Right cardiac atrium (tissue), 5 donors: Measurements from ENCODE around the gene STK31. TPM values are rescaled to one million over a fixed set of nuclear protein-coding genes. Genes with fewer than 3 reads are reported as not detected.
"Not testable (repeated sequence)": the region's sequence is repeated elsewhere in the genome, so short reads cannot be mapped to it uniquely, and the experiment has no call there.

Experiments used
- ATAC-seq, 2 donors: fragments of 200-7000 bp; cut with Tn5 transposase; one replicate each; pipeline versions ENCODE4 v1.8.0 to v1.9.1; 2020; ENCODE audit warnings: moderate library complexity in 2 of 2, mild to moderate bottlenecking in 1 of 2
- DNase-seq, 3 donors: peaks; one replicate each; pipeline ENCODE4 v3.0.0-alpha.2; 2020
- H3K27ac ChIP-seq: one replicate; pipeline ENCODE4 v1.5.1; 2013; ENCODE audit warnings: mild to moderate bottlenecking, low read length, control low read depth, moderate library complexity
- H3K27me3 ChIP-seq: one replicate; pipeline ENCODE4 v1.6.1; 2013; ENCODE audit not compliant: control insufficient read depth, insufficient read depth
- H3K4me1 ChIP-seq: one replicate; pipeline ENCODE4 v1.6.1; 2013; ENCODE audit warnings: low read length; ENCODE audit not compliant: control insufficient read depth, insufficient read depth
- H3K4me3 ChIP-seq: one replicate; pipeline ENCODE4 v1.5.1; 2013; ENCODE audit warnings: low read length, control low read depth
- H3K9me3 ChIP-seq: one replicate; pipeline ENCODE4 v1.6.1; 2013; ENCODE audit warnings: low read length; ENCODE audit not compliant: control insufficient read depth
- WGBS: extraction: QIAGEN DNeasy Blood & Tissue Kit; methylation state at CpG from one replicate; pipeline ENCODE4 v1.1.7; 2013; 5-methylcytosine and 5-hydroxymethylcytosine counted together
- intact Hi-C, 4 donors: fragments of 100-400 bp; cut with DNase I; formaldehyde crosslinking; loops; one replicate each; pipeline versions ENCODE4 v1.11.0 to v1.14.0; 2022 to 2023
- polyA plus RNA-seq: library from polyadenylated mRNA; stranded (reverse); fragments of 200-250 nt; gene quantifications from one replicate; pipeline ENCODE4 v1.2.3, GENCODE V29; 2013
- total RNA-seq, 4 donors: library from RNA; stranded (reverse); fragmentation: NEBNext Ultra II Directional; extraction: Animal tissue kit (Norgen Biotek cat#: 25700); gene quantifications; one replicate each; pipeline ENCODE4 v1.2.1, GENCODE V29; 2021
- donor health status: healthy with polysubstance abuse.
- donor health status: DM: no; HTN: yes; CAD: no.
- donor health status: DM: no; HTN: no; CAD: no.
- donor health status: DM: no; HTN: yes; CAD: no; lungs with severe emphysema.
- donor health status: DM: yes; HTN: yes; CAD: no.

STK31 gene
- total and polyA plus RNA-seq, 5 donors, result 0.09 to 0.47 (median 0.26) TPM; not detected in 1

DNA sequence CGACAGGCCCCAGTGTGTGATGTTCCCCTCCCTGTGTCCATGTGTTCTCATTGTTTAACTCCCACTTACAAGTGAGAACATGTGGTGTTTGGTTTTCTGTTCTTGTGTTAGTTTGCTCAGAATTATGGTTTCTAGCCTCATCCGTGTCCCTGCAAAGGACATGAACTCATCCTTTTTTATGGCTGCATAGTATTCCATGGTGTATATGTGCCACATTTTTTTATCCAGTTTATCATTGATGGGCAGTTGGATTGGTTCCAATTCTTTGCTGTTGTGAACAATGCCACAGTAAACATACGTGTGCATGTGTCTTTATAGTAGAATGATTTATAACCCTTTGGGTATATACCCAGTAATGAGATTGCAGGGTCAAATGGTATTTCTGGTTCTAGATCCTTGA is 166.5 kb downstream of the STK31 start:
- ATAC-seq, H3K9me3 ChIP-seq, H3K27ac ChIP-seq, H3K4me1 ChIP-seq, H3K4me3 ChIP-seq, H3K27me3 ChIP-seq, DNase-seq, intact Hi-C loops: not testable (repeated sequence)
- 80% methylated on average over 3 of the region's 3 CpGs for WGBS

Other genes with a start within 250 kb of the STK31 start
- under 1 TPM in 2 of 4 donors, not detected in 2; 0.14 to 0.22 TPM for gene IGF2BP3, start 239.7 kb upstream of the STK31 start, total RNA-seq
- 0.02 TPM for gene IGF2BP3, start 239.7 kb upstream of the STK31 start, polyA plus RNA-seq
- gene TRA2A, start 178.2 kb upstream of the STK31 start, total RNA-seq, result 10 to 100 TPM; 31.9 to 52.1 (median 42.7) TPM
- gene TRA2A, start 178.2 kb upstream of the STK31 start, polyA plus RNA-seq, result 38.9 TPM
- gene CCDC126, start 112.8 kb upstream of the STK31 start, total RNA-seq, result 10 to 100 TPM in 1 of 4 donors, 1 to 10 TPM in 3; 7.8 to 11.3 (median 9.2) TPM
- gene CCDC126, start 112.8 kb upstream of the STK31 start, polyA plus RNA-seq, result 6.5 TPM
- gene FAM221A, start 30.0 kb upstream of the STK31 start, total RNA-seq, result 1 to 10 TPM; 3.7 to 5.6 (median 4.9) TPM
- gene FAM221A, start 30.0 kb upstream of the STK31 start, polyA plus RNA-seq, result 3.6 TPM